NOMO-1 treated with DMSO at 0.1 percent for 48 hours (cell line): ENCODE results near the gene BHLHA9.
"Not testable (repeated sequence)": the region's sequence is repeated elsewhere in the genome, so short reads cannot be mapped to it uniquely, and the experiment has no call there.

Experiments
- DNase-seq: peaks from one replicate; lab custom pipeline; 2025; ENCODE audit not compliant: unreplicated experiment; lab: John Stamatoyannopoulos, UW

BHLHA9 gene

DNA sequence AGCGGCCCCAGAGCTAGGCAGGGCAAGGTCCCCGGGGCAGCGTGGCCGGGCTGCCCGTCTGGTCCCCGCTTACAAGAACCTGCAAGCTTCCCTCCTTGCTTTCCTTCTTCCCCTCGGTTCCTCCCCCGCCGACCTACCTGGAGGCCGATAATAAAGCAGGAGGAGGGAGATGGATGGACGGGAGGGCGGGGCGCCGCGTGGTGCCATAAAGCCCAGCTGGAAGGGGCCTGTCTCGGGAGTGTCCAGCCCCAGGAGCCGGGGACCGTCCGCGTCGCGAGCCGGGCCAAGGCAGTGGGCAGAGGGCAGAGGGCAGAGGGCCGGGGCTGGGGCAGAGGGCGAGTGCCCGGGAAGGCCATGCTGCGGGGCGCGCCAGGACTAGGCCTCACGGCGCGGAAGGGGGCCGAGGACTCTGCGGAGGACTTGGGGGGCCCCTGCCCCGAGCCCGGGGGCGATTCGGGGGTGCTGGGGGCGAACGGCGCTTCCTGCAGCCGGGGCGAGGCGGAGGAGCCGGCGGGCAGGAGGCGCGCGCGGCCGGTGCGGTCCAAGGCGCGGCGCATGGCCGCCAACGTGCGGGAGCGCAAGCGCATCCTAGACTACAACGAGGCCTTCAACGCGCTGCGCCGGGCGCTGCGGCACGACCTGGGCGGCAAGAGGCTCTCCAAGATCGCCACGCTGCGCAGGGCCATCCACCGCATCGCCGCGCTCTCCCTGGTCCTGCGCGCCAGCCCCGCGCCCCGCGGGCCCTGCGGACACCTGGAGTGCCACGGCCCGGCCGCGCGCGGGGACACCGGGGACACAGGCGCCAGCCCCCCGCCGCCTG is at the start of gene BHLHA9:
Gene BHLHA9, plus strand, starts transcription at position 235 of the 820 bp plus-strand sequence. Its CDS starts 120 bp downstream, at position 355.
- no peak for DNase-seq

DNA sequence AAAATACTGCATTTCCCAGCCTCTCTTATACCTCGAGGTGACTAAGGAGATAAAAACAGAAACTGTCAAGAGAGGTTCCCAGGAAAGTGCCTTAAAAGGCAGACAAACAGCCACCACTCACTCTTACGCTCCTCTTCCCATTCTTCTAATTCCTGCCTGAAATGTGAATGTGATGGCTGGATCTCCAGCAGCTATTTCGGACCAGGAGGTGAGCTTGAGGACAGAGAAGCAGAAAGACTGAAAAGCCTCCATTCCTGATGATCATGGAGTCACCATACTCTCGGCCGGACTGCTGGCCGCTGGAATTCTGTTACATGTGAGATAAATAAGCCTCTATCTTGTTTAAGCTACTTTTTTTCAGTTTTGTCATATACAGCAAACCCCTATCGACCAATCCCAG is 49.0 kb upstream of the BHLHA9 start:
- no peak for DNase-seq

DNA sequence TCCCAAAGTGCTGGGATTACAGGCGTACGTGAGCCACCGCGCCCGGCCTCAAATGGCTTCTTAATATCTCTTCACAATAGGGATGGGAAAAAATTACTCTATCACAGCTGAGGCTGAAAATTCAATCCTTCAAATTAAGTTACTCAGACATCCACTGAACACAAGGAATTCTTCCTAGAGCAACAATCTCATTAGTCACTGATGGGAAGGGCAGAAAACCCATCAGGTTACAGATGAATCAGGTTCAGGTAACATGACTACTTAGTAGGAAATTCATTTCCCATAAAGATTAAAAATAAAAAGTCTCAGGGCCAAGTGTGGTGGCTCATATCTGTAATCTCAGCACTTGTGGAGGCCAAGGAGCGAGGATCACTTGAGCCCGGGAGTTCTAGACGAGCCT is 47.9 kb upstream of the BHLHA9 start:
- DNase-seq: no peak

DNA sequence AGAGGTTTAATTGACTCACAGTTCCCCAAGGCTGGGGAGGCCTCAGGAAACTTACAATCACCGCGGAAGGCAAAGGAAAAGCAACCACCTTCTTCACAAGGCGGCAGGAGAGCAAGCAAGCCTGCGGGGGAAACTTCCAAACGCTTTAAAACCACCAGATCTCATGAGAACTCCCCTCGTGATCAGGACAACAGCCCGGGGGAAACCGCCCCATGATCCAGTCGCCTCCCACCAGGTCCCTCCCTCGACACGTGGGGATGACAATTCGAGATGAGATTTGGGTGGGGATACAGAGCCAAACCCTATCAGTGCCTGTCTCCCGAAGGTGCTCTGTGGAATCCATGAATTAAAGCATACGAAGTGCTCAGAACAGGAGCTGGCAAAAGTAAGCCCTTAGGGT is 46.6 kb upstream of the BHLHA9 start:
- no peak for DNase-seq

- DNase-seq: no peak
Observed at GRCh38 chr17:1224330-1224729, 45.9 kb upstream of the BHLHA9 start.

DNA sequence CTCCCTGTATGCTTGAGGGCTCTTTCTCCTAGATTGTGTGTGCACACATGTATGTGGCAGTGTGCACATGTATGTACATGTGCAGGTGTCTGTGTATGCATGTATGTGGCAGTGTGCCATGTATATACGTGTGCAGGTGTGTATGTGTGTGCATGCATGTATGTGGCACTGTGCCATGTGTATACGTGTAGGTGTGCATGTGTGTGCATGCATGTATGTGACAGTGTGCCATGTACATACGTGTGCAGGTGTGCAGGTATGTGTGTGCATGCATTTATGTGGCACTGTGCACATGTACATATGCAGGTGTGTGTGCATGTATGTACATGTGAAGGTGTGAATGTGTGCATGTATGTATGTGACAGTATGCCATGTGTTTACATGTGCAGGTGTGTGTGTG is 43.9 kb upstream of the BHLHA9 start:
- no peak for DNase-seq

DNA sequence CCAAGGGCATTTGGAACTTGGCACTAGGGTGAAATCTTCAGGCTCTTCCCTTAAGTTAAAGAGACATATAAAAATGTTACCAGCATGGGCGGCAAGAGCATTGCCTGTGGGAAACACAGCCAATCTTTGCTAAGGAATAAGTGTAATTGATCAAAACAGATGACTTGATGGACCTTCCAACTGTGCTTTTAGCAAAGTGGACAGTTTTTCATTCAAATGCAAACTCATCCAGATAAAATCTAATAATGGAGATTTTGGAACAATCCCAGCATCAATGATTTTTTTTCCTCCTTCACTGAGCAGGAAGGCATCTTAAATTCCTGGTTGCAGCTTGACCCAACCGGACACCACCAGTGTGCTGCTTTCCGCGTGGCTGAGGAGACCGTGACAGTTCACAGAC is 42.9 kb upstream of the BHLHA9 start:
- no peak for DNase-seq

- DNase-seq: peak; percentile 53
Observed at GRCh38 chr17:1227917-1228780, 42.1 kb upstream of the BHLHA9 start.

DNA sequence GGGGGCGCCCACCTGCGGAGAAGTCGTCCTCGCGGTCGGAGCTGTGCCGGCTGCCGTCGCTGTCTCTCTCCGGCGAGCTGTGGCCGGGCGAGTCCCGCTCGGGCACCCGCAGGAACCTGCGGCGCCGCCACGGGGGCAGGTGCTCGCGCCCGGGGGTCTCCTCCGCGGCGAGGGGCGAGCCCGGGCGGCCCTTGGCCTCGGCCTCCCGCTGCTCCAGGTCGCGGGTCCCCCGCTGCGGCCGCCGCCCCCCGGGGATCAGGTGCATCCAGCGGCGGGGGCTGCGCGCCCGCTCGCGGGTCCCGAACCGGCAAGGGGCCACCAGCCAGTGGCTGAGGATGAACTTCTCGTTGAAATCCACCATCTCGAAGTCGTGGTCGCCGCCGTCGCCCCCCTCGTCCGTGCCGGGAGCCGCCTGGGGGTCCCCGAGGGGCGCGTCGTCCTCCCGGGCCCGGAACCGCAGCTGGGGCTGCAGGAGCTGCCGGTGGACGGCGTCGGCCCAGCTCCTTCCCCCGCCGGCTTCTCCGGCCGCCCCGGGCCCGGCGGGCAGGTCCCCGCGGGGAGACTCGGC is 41.4 kb upstream of the BHLHA9 start:
- DNase-seq: no peak

DNA sequence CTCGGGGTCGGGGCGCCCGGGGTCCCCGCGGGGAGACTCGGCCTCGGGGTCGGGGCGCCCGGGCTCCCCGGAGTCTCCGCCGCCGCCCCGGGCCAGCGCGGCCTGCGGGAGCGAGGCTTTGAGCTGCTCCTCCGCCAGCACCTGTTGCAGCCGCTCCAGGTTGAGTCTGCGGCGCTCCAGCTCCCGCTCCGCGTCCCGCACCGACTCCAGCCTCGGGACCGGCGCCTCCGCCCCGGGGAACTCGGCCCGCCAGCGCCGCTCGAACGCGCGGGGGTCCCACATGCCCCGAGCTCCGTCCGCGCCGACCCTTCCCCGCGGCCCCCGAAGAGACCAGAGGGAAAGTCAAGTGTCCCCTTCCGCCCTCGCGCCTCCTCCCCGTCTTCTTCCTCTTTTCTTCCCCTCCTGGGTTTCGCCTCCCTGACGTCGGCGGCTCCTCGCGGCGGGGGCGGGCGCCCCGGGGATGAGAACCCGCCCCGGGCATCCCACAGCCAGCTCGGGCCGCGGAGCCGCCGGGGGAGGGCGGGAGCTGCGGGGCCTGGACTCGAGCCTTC is 40.8 kb upstream of the BHLHA9 start:
- peak; percentile 88 for DNase-seq

- no peak for DNase-seq
Observed at GRCh38 chr17:1229900-1230501, 40.2 kb upstream of the BHLHA9 start.

DNA sequence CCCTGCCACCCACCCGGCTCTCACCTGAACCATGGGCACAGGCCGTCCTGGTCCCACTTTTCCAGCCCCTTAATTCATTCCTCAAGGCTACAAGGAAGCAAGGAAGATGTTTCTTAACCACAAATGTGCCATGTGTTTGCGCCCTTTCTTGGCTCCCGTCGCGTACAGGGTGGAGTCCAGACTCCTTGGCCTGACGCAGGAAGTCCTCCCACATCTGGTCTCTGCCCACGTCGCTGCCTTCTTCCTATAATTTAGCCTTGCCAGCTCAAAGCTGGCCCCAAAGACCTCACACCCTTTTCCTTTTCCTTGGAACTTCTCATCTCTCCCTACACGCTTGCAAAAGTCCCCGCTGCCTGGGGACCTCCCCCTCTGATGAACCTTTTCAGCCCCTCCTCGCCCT is 38.8 kb upstream of the BHLHA9 start:
- DNase-seq: no peak

GRCh38 chr17:1232331-1232730 is 37.9 kb upstream of the BHLHA9 start:
- DNase-seq: no peak

GRCh38 chr17:1232786-1233185 is 37.5 kb upstream of the BHLHA9 start:
- no peak for DNase-seq

DNA sequence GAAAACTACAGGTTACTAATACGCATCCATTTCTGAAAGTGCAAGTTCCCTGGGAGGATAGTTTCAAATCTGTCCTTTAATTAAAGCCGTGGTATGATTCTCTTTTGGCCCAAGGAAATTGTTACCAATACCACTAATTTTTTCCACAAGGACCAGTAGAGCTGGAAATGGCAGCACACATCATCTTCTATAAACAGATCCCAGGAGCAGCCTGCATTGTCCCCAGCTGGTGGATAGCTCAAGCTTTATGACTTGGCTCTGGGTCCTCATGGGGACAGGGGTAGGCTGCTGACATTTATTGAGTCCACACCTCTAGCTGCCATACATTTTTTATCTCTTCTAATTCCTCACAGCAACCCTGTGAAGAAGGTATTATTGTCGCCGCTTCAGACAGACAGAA is 35.8 kb upstream of the BHLHA9 start:
- no peak for DNase-seq

DNA sequence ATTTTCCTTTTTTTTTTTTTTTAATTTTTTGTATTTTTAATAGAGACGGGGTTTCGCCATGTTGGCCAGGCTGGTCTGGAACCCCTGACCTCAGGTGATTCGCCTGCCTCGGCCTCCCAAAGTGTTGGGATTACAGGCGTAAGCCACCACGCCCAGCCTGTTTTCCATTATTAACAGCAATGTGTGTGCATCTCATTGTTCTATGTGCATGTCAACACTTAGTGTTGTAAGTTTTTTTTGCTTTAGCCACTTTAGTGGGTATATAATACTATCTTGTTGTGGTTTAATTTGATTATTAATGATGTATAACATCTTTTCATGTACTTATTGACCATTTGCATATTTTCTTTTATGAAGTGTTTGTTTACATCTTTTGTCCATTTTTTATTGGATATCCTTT is 32.8 kb upstream of the BHLHA9 start:
- DNase-seq: no peak

DNA sequence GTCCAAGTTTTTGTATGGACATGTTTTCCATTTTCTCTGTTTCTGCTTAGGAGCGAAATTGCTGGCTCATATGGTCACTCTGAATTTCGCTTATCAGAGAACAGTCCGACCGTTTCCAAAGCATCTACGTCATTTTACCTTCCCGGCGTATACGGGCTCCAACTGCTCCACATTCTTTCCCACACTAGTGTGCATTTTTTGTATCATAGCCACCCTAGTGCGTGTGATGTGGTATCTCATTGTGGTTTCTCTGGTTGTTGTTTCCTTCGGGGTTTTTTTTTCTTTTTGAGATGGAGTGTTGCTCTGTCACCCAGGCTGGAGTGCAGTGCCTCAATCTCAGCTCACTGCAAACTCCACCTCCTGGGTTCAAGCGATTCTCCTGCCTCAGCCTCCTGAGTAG is 31.0 kb upstream of the BHLHA9 start:
- DNase-seq: no peak

DNA sequence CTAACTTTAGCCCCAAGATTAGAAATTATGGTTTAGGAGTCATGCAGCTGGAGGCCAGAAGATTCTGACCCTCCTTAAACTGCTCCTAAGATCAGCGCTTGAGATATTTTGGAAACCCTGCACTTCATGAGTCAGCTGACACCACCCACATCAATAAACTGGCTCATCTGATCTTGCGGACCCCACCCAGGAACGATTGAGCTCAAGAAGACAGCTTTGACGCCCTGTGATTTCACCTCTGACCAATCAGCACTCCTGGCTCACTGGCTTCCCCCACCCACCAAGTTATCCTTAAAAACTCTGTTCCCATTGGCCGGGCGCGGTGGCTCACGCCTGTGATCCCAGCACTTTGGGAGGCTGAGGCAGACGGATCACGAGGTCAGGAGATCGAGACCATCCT is 29.8 kb upstream of the BHLHA9 start:
- DNase-seq: not testable (repeated sequence)

DNA sequence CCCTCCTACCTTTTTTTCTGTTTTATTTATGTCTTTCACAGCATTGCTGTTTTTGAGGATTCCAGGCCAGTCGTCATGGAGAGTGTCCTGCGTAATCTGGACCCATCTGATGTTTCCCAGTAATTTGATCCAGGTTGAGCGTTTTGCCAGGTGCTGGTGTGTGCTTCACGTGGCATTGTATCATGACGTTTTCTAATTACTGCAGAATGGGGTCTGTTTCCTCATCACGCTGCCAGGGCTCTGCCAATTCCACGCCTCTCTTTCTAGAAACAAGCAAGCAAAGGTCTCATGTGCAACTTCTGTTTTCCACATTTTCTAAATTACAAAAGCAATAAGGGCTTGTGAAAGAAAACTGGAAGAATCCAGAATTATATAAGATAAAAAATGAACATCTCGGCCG is 28.3 kb upstream of the BHLHA9 start:
- DNase-seq: peak; percentile 67

- DNase-seq: no peak
Observed at GRCh38 chr17:1244606-1245012, 25.6 kb upstream of the BHLHA9 start.
